SK-N-SH (cell line): ENCODE results near the gene ABHD12. TPM values are rescaled to one million over a fixed set of nuclear protein-coding genes. Genes with fewer than 3 reads are reported as not detected.

Source experiments
- CTCF ChIA-PET: fragments of 300-600, 350-600 bp; formaldehyde crosslinking; extraction: SDS; loops from one replicate; lab custom pipeline; 2021; lab: Yijun Ruan, JAX
- POLR2A ChIA-PET: fragments of 350-600 bp; sonication (Branson Sonifier 250); formaldehyde crosslinking; extraction: SDS; loops from one replicate; lab custom pipeline; 2020; ENCODE audit warnings: antibody characterized with exemption, inconsistent platforms; lab: Yijun Ruan, JAX
- DNase-seq: peaks from one replicate; pipeline ENCODE4 v3.0.0; 2012
- H2AFZ ChIP-seq: fragments of 200-600 bp; sonication (generic); 2 replicates; pipeline ENCODE4 v1.8.1; 2016; ENCODE audit warnings: antibody characterized with exemption, mild to moderate bottlenecking, low read depth
- H3F3A ChIP-seq: fragments of 200-600 bp; sonication (generic); replicated peaks from 2 replicates; pipeline ENCODE3; 2016; ENCODE audit warnings: antibody characterized with exemption, mild to moderate bottlenecking; ENCODE audit not compliant: insufficient read depth
- H3K27ac ChIP-seq, 2 experiments: fragments of 200-500 bp in 1 of 2; fragments of 200-600 bp in 1 of 2; sonication (Bioruptor generic) in 1 of 2; sonication (generic), shearing (Covaris generic) in 1 of 2; 2 replicates each; pipeline versions ENCODE4 v1.5.1 to v1.6.1; 2014 to 2016; ENCODE audit warnings: low read depth in 2 of 2, inconsistent platforms in 1 of 2, low read length in 1 of 2, mild to moderate bottlenecking in 1 of 2, mixed read lengths in 1 of 2
- H3K27me3 ChIP-seq: fragments of 200-600 bp; sonication (generic), shearing (Covaris generic); 2 replicates; pipeline ENCODE4 v1.6.1; 2016; ENCODE audit warnings: mixed run types; ENCODE audit not compliant: insufficient read depth
- H3K36me3 ChIP-seq, 2 experiments: fragments of 200-500 bp in 1 of 2; fragments of 200-600 bp in 1 of 2; sonication (Bioruptor generic) in 1 of 2; sonication (generic) in 1 of 2; replicated peaks in 1 of 2; 2 replicates each; pipeline versions ENCODE3 to v1.5.1; 2014 to 2016; ENCODE audit warnings: low read length in 1 of 2, mild to moderate bottlenecking in 1 of 2; ENCODE audit not compliant: insufficient read depth in 2 of 2, control insufficient read depth in 1 of 2
- H3K4me1 ChIP-seq, 2 experiments: fragments of 200-500 bp in 1 of 2; fragments of 200-600 bp in 1 of 2; sonication (Bioruptor generic) in 1 of 2; sonication (generic), shearing (Covaris generic) in 1 of 2; 2 replicates each; pipeline versions ENCODE4 v1.5.1 to v1.6.1; 2014 to 2016; ENCODE audit warnings: low read depth in 1 of 2, low read length in 1 of 2, mixed run types in 1 of 2; ENCODE audit not compliant: insufficient read depth in 2 of 2, control insufficient read depth in 1 of 2
- H3K4me2 ChIP-seq: fragments of 200-600 bp; sonication (generic), shearing (Covaris generic); 2 replicates; pipeline ENCODE4 v1.6.1; 2017; ENCODE audit warnings: mixed run types
- H3K4me3 ChIP-seq, 2 experiments: fragments of 200-500 bp in 1 of 2; fragments of 200-600 bp in 1 of 2; sonication (Bioruptor generic) in 1 of 2; sonication (generic), shearing (Covaris generic) in 1 of 2; 2 replicates each; pipeline versions ENCODE4 v1.5.1 to v1.8.1; 2014 to 2016; ENCODE audit warnings: low read depth in 2 of 2, inconsistent platforms in 1 of 2, low read length in 1 of 2, mild to moderate bottlenecking in 1 of 2, mixed read lengths in 1 of 2, moderate library complexity in 1 of 2
- H3K79me2 ChIP-seq: fragments of 200-600 bp; sonication (generic); 2 replicates; pipeline ENCODE4 v1.8.1; 2017; ENCODE audit warnings: mild to moderate bottlenecking; ENCODE audit not compliant: insufficient read depth
- H3K9ac ChIP-seq: fragments of 200-600 bp; sonication (generic); 2 replicates; pipeline ENCODE4 v1.6.1; 2017; ENCODE audit warnings: mixed run types
- H3K9me2 ChIP-seq: fragments of 200-600 bp; sonication (generic); 2 replicates; pipeline ENCODE4 v1.6.1; 2017; ENCODE audit warnings: mixed run types
- H3K9me3 ChIP-seq: fragments of 200-600 bp; sonication (generic); 2 replicates; pipeline ENCODE4 v1.6.1; 2017; ENCODE audit warnings: mixed run types, mild to moderate bottlenecking, moderate library complexity
- H4K20me1 ChIP-seq: fragments of 200-600 bp; sonication (generic); 2 replicates; pipeline ENCODE4 v1.6.1; 2017; ENCODE audit warnings: mild to moderate bottlenecking, mixed run types; ENCODE audit not compliant: insufficient read depth
- EZH2phosphoT487 ChIP-seq: fragments of 200-600 bp; sonication (generic); IDR thresholded peaks from 2 replicates; pipeline ENCODE4 v1.6.1; 2017; ENCODE audit warnings: low read depth, mixed run types, mild to moderate bottlenecking, antibody characterized with exemption, moderate library complexity, borderline replicate concordance
- FOSL2 ChIP-seq: IDR thresholded peaks from 2 replicates; pipeline ENCODE4 v1.4.0; 2012; ENCODE audit warnings: low read depth, mild to moderate bottlenecking, moderate library complexity, borderline replicate concordance
- JUND ChIP-seq: IDR thresholded peaks from 2 replicates; pipeline ENCODE4 v1.4.0; 2012
- MEF2A ChIP-seq: IDR thresholded peaks from 2 replicates; pipeline ENCODE4 v1.4.0; 2012; ENCODE audit warnings: low read depth, borderline replicate concordance
- PBX3 ChIP-seq: IDR thresholded peaks from 2 replicates; pipeline ENCODE4; 2012
- RCOR1 ChIP-seq: fragments of 150-350 bp; IDR thresholded peaks from 2 replicates; pipeline ENCODE4 v1.6.1; 2017; ENCODE audit warnings: antibody characterized with exemption, low read length
- RFX5 ChIP-seq: IDR thresholded peaks from 2 replicates; pipeline ENCODE4 v1.6.1; 2012; ENCODE audit warnings: mild to moderate bottlenecking, improper control_type of control experiment, low read length
- RXRA ChIP-seq: IDR thresholded peaks from 2 replicates; pipeline ENCODE4 v1.4.0; 2012; ENCODE audit warnings: low read depth, mild to moderate bottlenecking, borderline replicate concordance
- SIN3A ChIP-seq: IDR thresholded peaks from 2 replicates; pipeline ENCODE4 v1.6.1; 2012; ENCODE audit warnings: low read depth, mild to moderate bottlenecking, low read length, moderate library complexity, borderline replicate concordance
- TAF1 ChIP-seq: IDR thresholded peaks from 2 replicates; pipeline ENCODE4 v1.6.1; 2012; ENCODE audit warnings: low read depth, mild to moderate bottlenecking, low read length, moderate library complexity, borderline replicate concordance
- USF1 ChIP-seq: IDR thresholded peaks from 2 replicates; pipeline ENCODE4 v1.4.0; 2012; ENCODE audit warnings: low read depth, borderline replicate concordance
- USF2 ChIP-seq: fragments of 150-350 bp; IDR thresholded peaks from 2 replicates; pipeline ENCODE4 v1.6.1; 2017; ENCODE audit warnings: antibody characterized with exemption, low read length, low read depth, borderline replicate concordance
- WGBS: methylation state at CpG from one replicate; pipeline ENCODE4 v1.1.6; 2017; ENCODE audit warnings: low lambda C conversion rate; 5-methylcytosine and 5-hydroxymethylcytosine counted together
- polyA plus RNA-seq, 3 experiments: library from polyadenylated mRNA; depleted of rRNA; stranded (reverse); fragments of >200 nt; gene quantifications; 2 replicates each; pipeline ENCODE4 v1.2.3, GENCODE V29; 2012
- TF ChIP-seq, protein P1 (sequence below): fragments of 150-350 bp; IDR thresholded peaks from 2 replicates; pipeline ENCODE4 v1.6.1; 2016; ENCODE audit warnings: mild to moderate bottlenecking, low read depth, low read length

Gene ABHD12
- polyA plus RNA-seq, 1 of the 3 experiments (the other 2 are of a cell fraction): 33.5 TPM

DNA sequence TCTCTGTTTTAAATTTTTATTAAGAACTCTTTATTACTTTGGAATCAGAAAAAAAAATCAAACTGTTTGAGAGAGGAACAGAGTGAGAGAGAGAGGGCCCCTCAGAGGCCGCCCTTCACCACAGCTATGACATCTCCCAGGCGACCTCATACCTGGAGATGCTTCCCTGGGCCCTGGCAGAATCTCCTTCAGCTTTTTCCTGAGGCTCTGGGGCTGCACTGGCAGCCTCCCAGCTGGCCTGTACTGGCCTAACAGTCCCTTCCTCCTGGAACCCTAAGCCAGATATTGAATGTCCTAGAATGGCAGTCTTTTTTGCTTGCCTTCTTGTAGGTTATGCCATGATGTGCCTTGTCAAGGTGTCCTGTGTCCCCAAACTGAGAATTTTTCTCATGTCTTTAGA lies 13.7 kb downstream of the ABHD12 start:
- Histone ChIP-seq H3K4me2 (no peak overlapping the region), H3K9me3 (no peaks in the 10 kb centered on the region; the same call in 1 of the 2 replicates), H3K36me3 (no peaks in the 10 kb centered on the region), H4K20me1 (no peaks in the 10 kb centered on the region), H3K79me2 (peaks cover 68% of the 10 kb centered on the region), H3F3A (peaks cover 16% of the 10 kb centered on the region), H3K4me3 (no peak overlapping the region), H3K9me2 (no peaks in the 10 kb centered on the region), H3K27ac (no peak overlapping the region), H3K4me1 (peaks cover 0 to 11% of the 10 kb centered on the region in 2 experiments; a peak in 1 of 4 replicates), H3K9ac (no peak overlapping the region), H2AFZ (no peak overlapping the region), H3K27me3 (no peaks in the 10 kb centered on the region)
- POLR2A ChIA-PET: no interaction called here
- CTCF ChIA-PET: interaction anchor here (1.4 kb wide), 1 partner anchor 82 kb away, joined by 3 read pairs; no protein-coding TSS in a partner anchor
- WGBS: 75% methylated on average over 2 of the region's 2 CpGs
- TF ChIP-seq EZH2phosphoT487 (no peak), MEF2A (no peak), USF1 (no peak), USF2 (no peak), RXRA (no peak), JUND (no peak), TAF1 (no peak), PBX3 (no peak)
- no peak for DNase-seq

DNA sequence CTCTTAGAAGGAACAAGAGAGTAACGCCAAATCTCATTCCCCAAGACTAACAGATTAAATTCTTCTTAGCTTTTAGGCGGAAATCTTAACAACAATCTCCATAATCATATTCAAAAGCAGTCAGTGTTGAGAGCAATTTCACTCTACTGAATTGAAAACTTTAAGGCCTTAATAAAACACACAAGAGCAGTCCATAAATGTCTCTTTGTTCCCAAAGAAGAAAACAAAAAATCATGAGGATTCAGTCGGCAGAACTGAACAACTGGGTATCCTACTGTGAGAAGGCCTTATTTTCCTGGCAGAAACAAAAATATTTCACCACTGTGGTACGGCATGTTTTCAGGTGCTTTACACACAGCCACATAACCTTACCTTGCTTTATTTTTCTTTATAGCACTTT lies 14.4 kb downstream of the ABHD12 start:
- H4K20me1 ChIP-seq: no peaks in the 10 kb centered on the region
- no peaks in the 10 kb centered on the region for H3K27me3 ChIP-seq
- POLR2A ChIA-PET: no interaction called here
- DNase-seq: no peak
- TF ChIP-seq FOSL2: no peak
- TF ChIP-seq RFX5: no peak
- no peak for TF ChIP-seq SIN3A
- TF ChIP-seq, protein P1, sequence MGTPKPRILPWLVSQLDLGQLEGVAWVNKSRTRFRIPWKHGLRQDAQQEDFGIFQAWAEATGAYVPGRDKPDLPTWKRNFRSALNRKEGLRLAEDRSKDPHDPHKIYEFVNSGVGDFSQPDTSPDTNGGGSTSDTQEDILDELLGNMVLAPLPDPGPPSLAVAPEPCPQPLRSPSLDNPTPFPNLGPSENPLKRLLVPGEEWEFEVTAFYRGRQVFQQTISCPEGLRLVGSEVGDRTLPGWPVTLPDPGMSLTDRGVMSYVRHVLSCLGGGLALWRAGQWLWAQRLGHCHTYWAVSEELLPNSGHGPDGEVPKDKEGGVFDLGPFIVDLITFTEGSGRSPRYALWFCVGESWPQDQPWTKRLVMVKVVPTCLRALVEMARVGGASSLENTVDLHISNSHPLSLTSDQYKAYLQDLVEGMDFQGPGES: no peak
- TF ChIP-seq RCOR1: no peak
- TF ChIP-seq, all 33 proteins: peak for 0
- Histone ChIP-seq H3F3A (peaks cover 16% of the 10 kb centered on the region), H2AFZ (no peak overlapping the region), H3K27ac (no peak overlapping the region), H3K79me2 (peaks cover 68% of the 10 kb centered on the region), H3K4me3 (no peak overlapping the region), H3K9me2 (no peaks in the 10 kb centered on the region), H3K4me2 (no peak overlapping the region), H3K36me3 (no peaks in the 10 kb centered on the region), H3K9ac (no peak overlapping the region), H3K9me3 (no peaks in the 10 kb centered on the region; the same call in 1 of the 2 replicates), H3K4me1 (peaks cover 0 to 11% of the 10 kb centered on the region in 2 experiments; a peak in 1 of 4 replicates)
- WGBS: 96% methylated on average over 4 of the region's 4 CpGs
- CTCF ChIA-PET: interaction anchor here (1.3 kb wide), 1 partner anchor 23 kb away, joined by 4 read pairs; no protein-coding TSS in a partner anchor
